Measurements from ENCODE around the gene STAT4. TPM values are rescaled to one million over a fixed set of nuclear protein-coding genes. Genes with fewer than 3 reads are reported as not detected.

STAT4 gene
- total and polyA plus RNA-seq, 4 donors, result 0.85 to 7.9 (median 3.2) TPM

GRCh38 chr2:191081411-191082155 is 69.2 kb downstream of the STAT4 start:
- Histone ChIP-seq H3K36me3 (ENCODE audit: control insufficient read depth in 4 of 4, insufficient read depth in 3 of 4, low read depth in 1 of 4, low read length in 3 of 4) (no peaks in the 10 kb centered on the region), H3K9me3 (ENCODE audit: control insufficient read depth in 4 of 4, low read length in 3 of 4) (no peaks in the 10 kb centered on the region), H3K4me1 (ENCODE audit: control insufficient read depth in 4 of 4, insufficient read depth in 4 of 4, low read length in 3 of 4) (no peaks in the 10 kb centered on the region), H3K9ac (ENCODE audit: low read depth in 1 of 2, low read length in 2 of 2) (no peak overlapping the region), H3K4me3 (ENCODE audit: low read depth in 1 of 3, low read length in 3 of 3) (no peak overlapping the region), H3K27ac (ENCODE audit: low read depth in 1 of 2, low read length in 2 of 2) (no peak overlapping the region), H3K27me3 (ENCODE audit: control insufficient read depth in 4 of 4, insufficient read depth in 4 of 4, low read length in 3 of 4) (no peaks in the 10 kb centered on the region)
- no peak for TF ChIP-seq ATF3 (IDR thresholded peaks at IDR 0.05)
- no peak for TF ChIP-seq HNF4G (IDR thresholded peaks at IDR 0.05)
- TF ChIP-seq RXRA (IDR thresholded peaks at IDR 0.05), result no peak
- TF ChIP-seq YY1 (IDR thresholded peaks at IDR 0.05), result no peak
- TF ChIP-seq FOXA1 (IDR thresholded peaks at IDR 0.05), result no peak
- TF ChIP-seq, protein P1, sequence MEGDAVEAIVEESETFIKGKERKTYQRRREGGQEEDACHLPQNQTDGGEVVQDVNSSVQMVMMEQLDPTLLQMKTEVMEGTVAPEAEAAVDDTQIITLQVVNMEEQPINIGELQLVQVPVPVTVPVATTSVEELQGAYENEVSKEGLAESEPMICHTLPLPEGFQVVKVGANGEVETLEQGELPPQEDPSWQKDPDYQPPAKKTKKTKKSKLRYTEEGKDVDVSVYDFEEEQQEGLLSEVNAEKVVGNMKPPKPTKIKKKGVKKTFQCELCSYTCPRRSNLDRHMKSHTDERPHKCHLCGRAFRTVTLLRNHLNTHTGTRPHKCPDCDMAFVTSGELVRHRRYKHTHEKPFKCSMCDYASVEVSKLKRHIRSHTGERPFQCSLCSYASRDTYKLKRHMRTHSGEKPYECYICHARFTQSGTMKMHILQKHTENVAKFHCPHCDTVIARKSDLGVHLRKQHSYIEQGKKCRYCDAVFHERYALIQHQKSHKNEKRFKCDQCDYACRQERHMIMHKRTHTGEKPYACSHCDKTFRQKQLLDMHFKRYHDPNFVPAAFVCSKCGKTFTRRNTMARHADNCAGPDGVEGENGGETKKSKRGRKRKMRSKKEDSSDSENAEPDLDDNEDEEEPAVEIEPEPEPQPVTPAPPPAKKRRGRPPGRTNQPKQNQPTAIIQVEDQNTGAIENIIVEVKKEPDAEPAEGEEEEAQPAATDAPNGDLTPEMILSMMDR (IDR thresholded peaks at IDR 0.05; ENCODE audit: low read depth, low read length, missing input control), result no peak
- no peak for TF ChIP-seq TAF1 (conservative IDR thresholded peaks at IDR 0.05)
- TF ChIP-seq, protein P2, sequence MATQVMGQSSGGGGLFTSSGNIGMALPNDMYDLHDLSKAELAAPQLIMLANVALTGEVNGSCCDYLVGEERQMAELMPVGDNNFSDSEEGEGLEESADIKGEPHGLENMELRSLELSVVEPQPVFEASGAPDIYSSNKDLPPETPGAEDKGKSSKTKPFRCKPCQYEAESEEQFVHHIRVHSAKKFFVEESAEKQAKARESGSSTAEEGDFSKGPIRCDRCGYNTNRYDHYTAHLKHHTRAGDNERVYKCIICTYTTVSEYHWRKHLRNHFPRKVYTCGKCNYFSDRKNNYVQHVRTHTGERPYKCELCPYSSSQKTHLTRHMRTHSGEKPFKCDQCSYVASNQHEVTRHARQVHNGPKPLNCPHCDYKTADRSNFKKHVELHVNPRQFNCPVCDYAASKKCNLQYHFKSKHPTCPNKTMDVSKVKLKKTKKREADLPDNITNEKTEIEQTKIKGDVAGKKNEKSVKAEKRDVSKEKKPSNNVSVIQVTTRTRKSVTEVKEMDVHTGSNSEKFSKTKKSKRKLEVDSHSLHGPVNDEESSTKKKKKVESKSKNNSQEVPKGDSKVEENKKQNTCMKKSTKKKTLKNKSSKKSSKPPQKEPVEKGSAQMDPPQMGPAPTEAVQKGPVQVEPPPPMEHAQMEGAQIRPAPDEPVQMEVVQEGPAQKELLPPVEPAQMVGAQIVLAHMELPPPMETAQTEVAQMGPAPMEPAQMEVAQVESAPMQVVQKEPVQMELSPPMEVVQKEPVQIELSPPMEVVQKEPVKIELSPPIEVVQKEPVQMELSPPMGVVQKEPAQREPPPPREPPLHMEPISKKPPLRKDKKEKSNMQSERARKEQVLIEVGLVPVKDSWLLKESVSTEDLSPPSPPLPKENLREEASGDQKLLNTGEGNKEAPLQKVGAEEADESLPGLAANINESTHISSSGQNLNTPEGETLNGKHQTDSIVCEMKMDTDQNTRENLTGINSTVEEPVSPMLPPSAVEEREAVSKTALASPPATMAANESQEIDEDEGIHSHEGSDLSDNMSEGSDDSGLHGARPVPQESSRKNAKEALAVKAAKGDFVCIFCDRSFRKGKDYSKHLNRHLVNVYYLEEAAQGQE (IDR thresholded peaks at IDR 0.05), result no peak
- WGBS, result 65% methylated on average over 3 of the region's 3 CpGs
- DNase-seq (ENCODE audit: low spot score), result no peak

- Histone ChIP-seq H3K27me3 (ENCODE audit: control insufficient read depth in 4 of 4, insufficient read depth in 4 of 4, low read length in 3 of 4) (no peaks in the 10 kb centered on the region), H3K4me3 (ENCODE audit: low read depth in 1 of 3, low read length in 3 of 3) (no peak overlapping the region), H3K27ac (ENCODE audit: low read depth in 1 of 2, low read length in 2 of 2) (no peak overlapping the region), H3K9ac (ENCODE audit: low read depth in 1 of 2, low read length in 2 of 2) (no peak overlapping the region), H3K9me3 (ENCODE audit: control insufficient read depth in 4 of 4, low read length in 3 of 4) (no peaks in the 10 kb centered on the region), H3K4me1 (ENCODE audit: control insufficient read depth in 4 of 4, insufficient read depth in 4 of 4, low read length in 3 of 4) (no peaks in the 10 kb centered on the region), H3K36me3 (ENCODE audit: control insufficient read depth in 4 of 4, insufficient read depth in 3 of 4, low read depth in 1 of 4, low read length in 3 of 4) (no peaks in the 10 kb centered on the region)
- WGBS, result 87% methylated on average over 3 of the region's 3 CpGs
- DNase-seq (ENCODE audit: low spot score), result no peak
- TF ChIP-seq HNF4G (IDR thresholded peaks at IDR 0.05) (no peak), NR2F2 (IDR thresholded peaks at IDR 0.05) (no peak), TAF1 (conservative IDR thresholded peaks at IDR 0.05) (no peak), GABPA (IDR thresholded peaks at IDR 0.05 in 1 of 2, conservative IDR thresholded peaks at IDR 0.05 in 1 of 2) (no peak), SP1 (IDR thresholded peaks at IDR 0.05) (no peak), ATF3 (IDR thresholded peaks at IDR 0.05) (no peak), EGR1 (IDR thresholded peaks at IDR 0.05; ENCODE audit: low read depth in 2 of 2) (no peak), FOXA2 (IDR thresholded peaks at IDR 0.05) (no peak), FOXA1 (IDR thresholded peaks at IDR 0.05) (no peak), RAD21 (IDR thresholded peaks at IDR 0.05) (no peak), RXRA (IDR thresholded peaks at IDR 0.05) (no peak)
- TF ChIP-seq, protein P2 (IDR thresholded peaks at IDR 0.05), result no peak
- TF ChIP-seq, protein P3, sequence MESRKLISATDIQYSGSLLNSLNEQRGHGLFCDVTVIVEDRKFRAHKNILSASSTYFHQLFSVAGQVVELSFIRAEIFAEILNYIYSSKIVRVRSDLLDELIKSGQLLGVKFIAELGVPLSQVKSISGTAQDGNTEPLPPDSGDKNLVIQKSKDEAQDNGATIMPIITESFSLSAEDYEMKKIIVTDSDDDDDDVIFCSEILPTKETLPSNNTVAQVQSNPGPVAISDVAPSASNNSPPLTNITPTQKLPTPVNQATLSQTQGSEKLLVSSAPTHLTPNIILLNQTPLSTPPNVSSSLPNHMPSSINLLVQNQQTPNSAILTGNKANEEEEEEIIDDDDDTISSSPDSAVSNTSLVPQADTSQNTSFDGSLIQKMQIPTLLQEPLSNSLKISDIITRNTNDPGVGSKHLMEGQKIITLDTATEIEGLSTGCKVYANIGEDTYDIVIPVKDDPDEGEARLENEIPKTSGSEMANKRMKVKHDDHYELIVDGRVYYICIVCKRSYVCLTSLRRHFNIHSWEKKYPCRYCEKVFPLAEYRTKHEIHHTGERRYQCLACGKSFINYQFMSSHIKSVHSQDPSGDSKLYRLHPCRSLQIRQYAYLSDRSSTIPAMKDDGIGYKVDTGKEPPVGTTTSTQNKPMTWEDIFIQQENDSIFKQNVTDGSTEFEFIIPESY (IDR thresholded peaks at IDR 0.05), result no peak
- TF ChIP-seq, protein P1 (IDR thresholded peaks at IDR 0.05; ENCODE audit: low read depth, low read length, missing input control), result no peak
Observed at GRCh38 chr2:191078165-191078867, 72.5 kb downstream of the STAT4 start.

Data from liver (tissue), 9 donors.